ENCODE results near the gene OLFM4.
"Not testable (repeated sequence)": the region's sequence is repeated elsewhere in the genome, so short reads cannot be mapped to it uniquely, and the experiment has no call there.

The OLFM4 gene, protein sequence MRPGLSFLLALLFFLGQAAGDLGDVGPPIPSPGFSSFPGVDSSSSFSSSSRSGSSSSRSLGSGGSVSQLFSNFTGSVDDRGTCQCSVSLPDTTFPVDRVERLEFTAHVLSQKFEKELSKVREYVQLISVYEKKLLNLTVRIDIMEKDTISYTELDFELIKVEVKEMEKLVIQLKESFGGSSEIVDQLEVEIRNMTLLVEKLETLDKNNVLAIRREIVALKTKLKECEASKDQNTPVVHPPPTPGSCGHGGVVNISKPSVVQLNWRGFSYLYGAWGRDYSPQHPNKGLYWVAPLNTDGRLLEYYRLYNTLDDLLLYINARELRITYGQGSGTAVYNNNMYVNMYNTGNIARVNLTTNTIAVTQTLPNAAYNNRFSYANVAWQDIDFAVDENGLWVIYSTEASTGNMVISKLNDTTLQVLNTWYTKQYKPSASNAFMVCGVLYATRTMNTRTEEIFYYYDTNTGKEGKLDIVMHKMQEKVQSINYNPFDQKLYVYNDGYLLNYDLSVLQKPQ

DNA sequence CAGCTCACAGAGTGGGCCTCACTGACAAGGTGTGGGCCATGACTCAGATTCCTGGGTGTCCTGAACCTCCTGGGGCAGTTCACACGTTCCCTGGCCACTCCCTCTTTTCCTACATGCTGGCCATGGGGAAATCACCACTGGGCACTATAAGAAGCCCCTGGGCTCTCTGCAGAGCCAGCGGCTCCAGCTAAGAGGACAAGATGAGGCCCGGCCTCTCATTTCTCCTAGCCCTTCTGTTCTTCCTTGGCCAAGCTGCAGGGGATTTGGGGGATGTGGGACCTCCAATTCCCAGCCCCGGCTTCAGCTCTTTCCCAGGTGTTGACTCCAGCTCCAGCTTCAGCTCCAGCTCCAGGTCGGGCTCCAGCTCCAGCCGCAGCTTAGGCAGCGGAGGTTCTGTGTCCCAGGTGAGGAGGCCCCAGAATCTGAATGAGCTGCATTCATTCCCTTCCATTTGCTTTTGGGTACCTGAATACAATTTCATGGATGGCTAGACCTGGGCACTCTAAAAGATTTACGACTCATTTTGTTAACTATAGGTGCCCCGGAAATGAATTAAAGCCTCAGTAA is at the start of gene OLFM4:
TSS of gene OLFM4 (plus strand) at position 177 of the 567 bp plus-strand sequence. CDS start at position 201, 24 bp downstream.
- DNase-seq, result no peak

GRCh38 chr13:52978989-52979388 is 49.6 kb upstream of the OLFM4 start:
- no peak for DNase-seq

GRCh38 chr13:52980695-52981094 is 47.9 kb upstream of the OLFM4 start:
- DNase-seq, result no peak

GRCh38 chr13:52983836-52984235 is 44.8 kb upstream of the OLFM4 start:
- DNase-seq, result no peak

- DNase-seq, result no peak
Observed at GRCh38 chr13:52984881-52985363, 43.7 kb upstream of the OLFM4 start.

DNA sequence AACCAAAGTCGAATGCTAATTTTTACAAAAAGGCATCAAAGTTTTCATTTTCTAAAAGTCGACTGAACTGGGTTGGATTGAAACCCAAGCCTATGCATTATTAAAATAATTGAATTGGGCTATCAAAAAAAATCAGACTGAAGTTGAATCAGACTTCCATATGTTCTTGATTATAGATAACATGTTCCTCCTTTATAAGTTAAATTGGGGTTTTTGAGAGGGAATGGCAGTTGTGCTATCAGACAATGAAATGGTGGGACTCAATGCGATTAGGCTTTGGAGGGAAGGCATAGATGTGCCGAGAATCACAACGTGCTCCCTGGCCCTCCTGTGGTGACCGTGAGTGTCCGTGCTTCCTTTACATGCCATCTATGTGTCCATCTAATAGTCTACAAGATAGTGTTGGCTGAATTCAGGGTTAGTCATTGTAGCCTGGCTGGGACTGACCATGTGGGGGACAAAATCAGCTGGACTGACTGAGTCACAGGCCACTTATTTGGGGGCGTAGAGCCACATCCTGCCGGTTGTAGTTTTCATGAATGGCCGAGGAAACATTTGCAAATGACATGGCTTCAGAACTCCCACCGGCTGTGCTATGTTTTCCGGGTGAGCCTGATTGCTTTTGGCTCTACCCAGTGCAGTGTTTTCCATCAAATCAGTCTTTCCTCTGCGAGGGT is 37.1 kb upstream of the OLFM4 start:
- no peak for DNase-seq

DNA sequence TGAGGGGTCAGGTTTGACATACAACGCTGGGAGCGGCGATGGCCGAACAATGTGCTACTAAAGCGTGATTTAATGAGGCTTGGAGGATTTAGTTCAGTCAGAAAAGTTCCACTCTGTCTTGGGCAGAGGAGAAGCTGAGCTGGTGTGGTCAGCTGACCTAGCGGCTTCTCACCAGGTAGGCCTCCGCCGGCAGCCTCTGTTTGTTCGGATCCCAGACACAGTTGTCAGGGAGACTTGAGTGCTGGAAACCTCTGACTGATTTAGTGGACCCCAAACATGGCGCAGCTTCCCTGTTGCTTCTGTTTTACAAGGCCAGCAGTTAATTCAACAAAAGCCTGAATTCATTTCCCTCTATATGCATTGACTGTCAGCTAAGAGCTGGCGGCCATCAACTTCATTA is 36.5 kb upstream of the OLFM4 start:
- DNase-seq, result no peak

GRCh38 chr13:52994051-52994450 is 34.6 kb upstream of the OLFM4 start:
- no peak for DNase-seq

DNA sequence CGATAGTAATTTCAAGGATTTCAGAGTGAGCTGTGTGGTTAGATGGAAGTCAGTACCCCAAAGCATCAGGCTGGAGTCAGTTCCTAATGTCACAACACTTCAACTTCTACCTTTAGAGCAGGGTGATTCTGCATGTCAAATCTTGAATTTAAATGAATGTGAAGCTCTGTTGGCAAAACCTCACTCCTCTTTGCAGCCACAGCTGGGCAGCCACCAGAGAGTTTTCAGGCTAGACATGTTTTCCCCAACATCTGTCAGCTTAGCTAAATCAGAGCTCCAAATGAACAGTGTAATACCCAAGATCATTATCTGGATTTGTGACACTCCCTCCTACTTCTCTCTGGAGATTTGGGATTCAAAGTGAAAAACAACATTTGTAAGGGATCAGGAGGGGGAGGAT is 33.7 kb upstream of the OLFM4 start:
- no peak for DNase-seq

DNA sequence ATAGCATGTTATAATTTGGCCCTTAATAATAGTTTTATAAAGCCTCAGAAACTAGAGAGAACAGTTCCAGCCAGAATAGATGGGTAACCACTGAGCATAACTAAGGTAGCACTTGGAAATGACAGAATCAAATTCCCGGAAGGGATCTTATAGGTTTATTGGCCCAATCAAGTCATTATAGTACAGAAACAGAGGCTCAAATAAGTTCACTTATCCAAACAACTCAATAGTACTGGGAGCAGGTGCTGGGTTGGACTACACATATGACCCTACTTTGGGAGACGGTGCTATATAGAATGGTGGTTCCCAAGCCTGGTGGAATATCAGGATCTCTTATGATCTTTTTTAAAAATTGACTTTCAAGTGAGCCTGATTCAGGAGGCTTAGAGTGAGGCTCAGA is 32.7 kb upstream of the OLFM4 start:
- no peak for DNase-seq

- DNase-seq, result no peak
Observed at GRCh38 chr13:52997951-52998876, 30.4 kb upstream of the OLFM4 start.

DNA sequence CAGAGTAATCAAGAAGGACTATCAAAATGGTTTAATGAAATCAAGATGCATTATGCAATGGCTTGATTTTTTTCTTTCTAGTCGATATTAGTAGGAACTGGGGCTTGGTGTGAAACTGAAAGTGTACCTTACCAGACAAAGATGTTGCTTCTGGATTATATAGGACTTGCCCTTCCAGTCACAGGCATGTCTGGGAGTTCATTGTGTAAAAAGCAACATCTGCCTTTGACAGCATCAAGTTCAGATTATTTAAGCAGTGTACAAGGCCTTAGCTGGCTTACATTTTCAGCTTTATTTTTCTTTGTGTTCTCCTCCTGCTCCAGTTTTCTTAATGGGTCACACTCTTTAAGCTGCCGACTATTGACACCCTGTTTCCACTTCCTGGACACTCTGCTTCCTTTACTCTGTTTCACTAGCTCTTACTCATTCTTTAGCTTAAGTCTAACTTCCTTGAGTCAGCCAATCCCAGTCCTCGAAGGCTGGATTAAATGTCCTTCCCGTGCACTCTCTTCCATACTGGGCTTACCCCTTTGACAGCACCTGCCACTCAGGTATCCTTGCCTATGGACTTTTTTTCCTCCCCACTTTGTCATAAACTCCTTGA is 29.4 kb upstream of the OLFM4 start:
- DNase-seq, result no peak

DNA sequence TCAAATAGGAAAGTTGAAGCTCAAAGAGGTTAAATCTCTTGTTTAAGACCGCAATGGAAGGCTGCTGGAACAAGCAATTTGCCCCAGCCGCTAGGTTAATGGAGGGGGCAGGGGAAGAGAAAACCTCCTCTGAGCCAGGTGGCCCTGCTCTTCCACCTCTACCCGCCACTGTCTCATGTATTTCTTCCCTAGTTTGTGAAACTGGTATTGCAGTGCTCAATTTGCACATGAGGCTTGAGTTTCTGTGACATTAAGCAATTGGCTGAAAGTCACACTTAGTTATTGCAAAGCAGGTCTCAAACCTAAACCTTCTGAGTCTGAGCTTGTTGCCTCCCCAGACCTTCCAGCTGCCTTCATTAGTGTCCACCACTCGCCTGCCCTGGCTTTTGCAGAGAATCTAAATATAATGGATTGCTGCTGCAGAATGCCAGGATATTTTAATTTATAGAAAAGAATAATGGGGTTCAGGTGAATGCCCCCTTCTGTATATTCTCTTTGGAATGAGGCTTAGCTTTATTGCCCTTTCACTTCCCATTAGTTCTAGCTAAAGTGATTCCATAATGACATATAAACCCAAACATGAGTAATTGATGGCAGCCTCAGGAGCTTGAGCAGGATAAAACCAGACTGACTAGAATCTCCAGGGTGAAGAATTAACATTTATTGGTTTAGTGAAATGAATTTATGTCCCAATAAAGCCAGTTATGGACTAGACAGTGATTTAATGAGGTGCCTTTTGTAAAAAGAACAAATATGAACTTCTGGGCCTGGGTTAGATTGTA is 27.0 kb upstream of the OLFM4 start:
- DNase-seq, result no peak

- DNase-seq, result no peak
Observed at GRCh38 chr13:53004573-53004972, 24.0 kb upstream of the OLFM4 start.

DNA sequence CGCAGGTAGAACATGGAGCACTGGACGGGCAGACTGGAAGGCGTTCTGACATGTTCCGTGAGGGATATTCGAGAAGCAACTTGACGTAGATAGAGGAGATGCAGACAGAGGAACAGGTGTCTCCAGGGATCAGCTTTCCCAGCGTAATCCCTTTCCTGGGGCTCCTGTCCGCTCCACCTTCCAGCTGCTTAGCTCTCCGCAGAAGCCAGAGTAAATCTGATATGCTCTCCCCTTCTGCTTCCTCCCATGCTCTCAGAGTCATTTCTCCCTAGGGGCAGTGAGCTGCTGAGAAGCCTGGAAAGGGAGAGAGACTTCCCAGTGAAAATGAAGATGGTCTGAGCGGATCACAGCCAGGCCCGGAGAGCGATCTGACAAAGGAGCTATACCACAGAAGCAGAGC is 23.0 kb upstream of the OLFM4 start:
- no peak for DNase-seq

GRCh38 chr13:53007872-53008271 is 20.7 kb upstream of the OLFM4 start:
- DNase-seq, result no peak

- no peak for DNase-seq
Observed at GRCh38 chr13:53010374-53011105, 18.1 kb upstream of the OLFM4 start.

DNA sequence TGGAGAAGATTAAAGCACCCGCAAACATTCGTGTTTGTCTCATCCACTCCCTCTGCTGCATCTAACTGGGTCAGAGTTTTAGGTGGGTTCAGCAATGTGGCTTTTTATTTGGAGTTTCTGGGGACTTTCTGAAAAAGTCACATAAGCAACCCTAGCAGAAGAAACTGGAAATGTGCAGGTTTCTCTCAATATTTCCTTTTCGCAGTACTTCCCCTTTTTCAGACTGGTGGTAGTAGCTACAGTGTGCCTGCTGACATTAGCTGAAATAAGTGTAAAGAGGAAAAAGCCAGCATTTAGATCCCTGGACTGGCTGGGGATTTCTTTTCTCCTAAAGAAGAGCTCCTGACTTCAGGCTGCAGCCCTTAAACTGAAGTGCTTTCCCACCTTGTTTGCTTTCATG is 15.9 kb upstream of the OLFM4 start:
- DNase-seq, result no peak

GRCh38 chr13:53013113-53013512 is 15.5 kb upstream of the OLFM4 start:
- DNase-seq, result no peak

GRCh38 chr13:53014018-53014417 is 14.6 kb upstream of the OLFM4 start:
- DNase-seq, result not testable (repeated sequence)

Measured in SHP77 treated with DMSO at 0.1 percent for 48 hours (cell line).